T1000 (cell line): ENCODE data around the gene GPHB5.
"Not testable (repeated sequence)": the region's sequence is repeated elsewhere in the genome, so short reads cannot be mapped to it uniquely, and the experiment has no call there.

Experiments used
- DNase-seq: peaks from one replicate; lab custom pipeline; 2025; ENCODE audit warnings: mixed read lengths; lab: John Stamatoyannopoulos, UW

The GPHB5 gene, protein sequence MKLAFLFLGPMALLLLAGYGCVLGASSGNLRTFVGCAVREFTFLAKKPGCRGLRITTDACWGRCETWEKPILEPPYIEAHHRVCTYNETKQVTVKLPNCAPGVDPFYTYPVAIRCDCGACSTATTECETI

DNA sequence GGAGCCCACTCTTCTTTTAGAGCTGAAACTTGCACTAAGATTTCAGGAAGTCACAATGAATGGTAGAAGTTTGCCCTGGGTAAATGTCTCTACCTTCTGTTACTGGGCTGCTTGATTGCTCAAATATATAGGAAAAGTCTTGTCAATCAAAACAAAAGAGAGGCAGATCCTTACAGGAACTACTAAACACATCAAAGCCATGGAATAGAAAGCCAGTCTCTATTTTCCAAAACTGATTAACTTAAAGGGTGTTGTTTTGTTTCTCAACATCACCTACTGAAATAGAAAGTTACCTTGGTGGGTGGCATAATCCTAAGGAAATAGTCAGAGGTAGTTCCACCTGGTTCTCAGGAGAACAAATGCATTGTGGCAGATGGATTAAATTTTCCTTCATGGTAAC lies at the start of gene GPHB5:
Gene GPHB5, minus strand, starts transcription at position 101 of the 400 bp plus-strand sequence. CDS start 1,086 bp downstream, outside the sequence.
- DNase-seq = no peak

DNA sequence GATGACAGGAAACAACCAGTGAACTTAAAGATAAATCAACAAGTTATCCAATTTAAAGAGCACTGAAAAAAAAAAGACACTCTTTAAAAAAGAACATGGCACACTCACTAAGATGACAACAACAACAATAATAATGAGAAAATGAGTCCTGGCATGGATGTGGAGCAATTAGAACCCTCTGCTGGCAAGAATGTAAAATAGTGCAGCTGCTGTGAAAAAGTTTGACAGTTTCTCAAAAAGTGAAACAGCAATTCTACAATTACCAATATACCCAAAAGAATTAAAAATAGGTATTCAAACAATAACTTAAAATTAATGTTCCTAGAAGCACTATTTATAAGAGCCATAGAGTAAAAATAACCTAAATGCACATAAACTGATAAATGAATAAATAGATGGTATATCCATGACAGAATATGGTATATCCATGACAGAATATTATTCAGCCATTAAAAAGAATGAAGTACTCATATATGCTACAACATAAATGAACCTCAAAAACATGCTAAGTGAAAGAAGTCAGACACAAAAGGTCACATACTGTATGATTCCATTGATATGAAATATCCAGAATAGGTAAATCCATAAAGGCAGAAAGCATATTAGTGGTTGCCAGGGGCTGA lies 49.1 kb upstream of the GPHB5 start:
- no peak for DNase-seq

- no peak for DNase-seq
These were observed 43.7 kb upstream of the GPHB5 start for GRCh38 chr14:63362389-63362819.

- DNase-seq = no peak
These were observed 43.1 kb upstream of the GPHB5 start for GRCh38 chr14:63361790-63362189.

GRCh38 chr14:63357841-63358240 lies 39.1 kb upstream of the GPHB5 start:
- no peak for DNase-seq

GRCh38 chr14:63345826-63346225 lies 27.1 kb upstream of the GPHB5 start:
- no peak for DNase-seq

- no peak for DNase-seq
These were observed 25.6 kb upstream of the GPHB5 start for GRCh38 chr14:63344336-63344735.

DNA sequence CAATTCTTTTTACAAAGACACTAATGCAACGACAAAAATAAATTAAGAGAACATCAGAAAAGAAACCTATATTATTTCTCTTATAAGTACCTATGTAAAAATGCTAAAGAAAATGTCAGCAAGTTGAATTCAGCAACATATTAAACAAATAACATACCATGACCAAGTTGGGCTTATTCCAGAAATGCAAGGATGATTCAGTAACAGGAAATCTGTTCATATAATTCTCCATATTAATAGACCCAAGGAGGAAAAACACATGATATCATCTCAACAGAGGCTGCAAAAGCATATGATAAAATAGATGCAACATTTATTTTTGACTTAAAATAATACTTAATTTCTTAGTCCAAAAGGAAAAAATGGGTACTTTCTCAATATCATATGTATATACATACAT lies 25.1 kb upstream of the GPHB5 start:
- no peak for DNase-seq

- no peak for DNase-seq
These were observed 23.6 kb upstream of the GPHB5 start for GRCh38 chr14:63342371-63342770.

GRCh38 chr14:63328787-63329737 lies 10.3 kb upstream of the GPHB5 start:
- no peak for DNase-seq

- DNase-seq = no peak
These were observed 8.1 kb upstream of the GPHB5 start for GRCh38 chr14:63326840-63327239.

- no peak for DNase-seq
These were observed 4.3 kb upstream of the GPHB5 start for GRCh38 chr14:63322897-63323573.

DNA sequence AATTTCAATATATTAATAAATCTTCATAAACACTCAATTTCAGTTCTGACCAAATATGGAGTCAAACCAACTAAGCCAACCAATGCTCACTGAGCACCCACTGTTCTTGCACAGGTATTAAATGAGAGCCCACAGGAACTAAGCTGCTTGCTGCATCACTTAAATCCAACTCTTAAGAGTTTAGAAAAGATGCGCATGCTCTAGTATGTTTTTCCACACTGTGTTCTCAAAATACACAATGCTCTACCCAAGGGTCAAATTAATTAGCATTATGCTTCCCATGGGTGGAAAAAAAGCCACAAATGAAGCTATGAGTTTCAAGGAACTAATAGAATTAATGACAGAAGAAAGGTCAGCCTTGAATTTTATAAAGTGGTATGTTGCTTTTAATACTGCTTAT lies 3.7 kb upstream of the GPHB5 start:
- no peak for DNase-seq

GRCh38 chr14:63308723-63309317 lies 9.9 kb downstream of the GPHB5 start:
- DNase-seq = no peak

GRCh38 chr14:63304429-63304828 lies 14.3 kb downstream of the GPHB5 start:
- DNase-seq = not testable (repeated sequence)

DNA sequence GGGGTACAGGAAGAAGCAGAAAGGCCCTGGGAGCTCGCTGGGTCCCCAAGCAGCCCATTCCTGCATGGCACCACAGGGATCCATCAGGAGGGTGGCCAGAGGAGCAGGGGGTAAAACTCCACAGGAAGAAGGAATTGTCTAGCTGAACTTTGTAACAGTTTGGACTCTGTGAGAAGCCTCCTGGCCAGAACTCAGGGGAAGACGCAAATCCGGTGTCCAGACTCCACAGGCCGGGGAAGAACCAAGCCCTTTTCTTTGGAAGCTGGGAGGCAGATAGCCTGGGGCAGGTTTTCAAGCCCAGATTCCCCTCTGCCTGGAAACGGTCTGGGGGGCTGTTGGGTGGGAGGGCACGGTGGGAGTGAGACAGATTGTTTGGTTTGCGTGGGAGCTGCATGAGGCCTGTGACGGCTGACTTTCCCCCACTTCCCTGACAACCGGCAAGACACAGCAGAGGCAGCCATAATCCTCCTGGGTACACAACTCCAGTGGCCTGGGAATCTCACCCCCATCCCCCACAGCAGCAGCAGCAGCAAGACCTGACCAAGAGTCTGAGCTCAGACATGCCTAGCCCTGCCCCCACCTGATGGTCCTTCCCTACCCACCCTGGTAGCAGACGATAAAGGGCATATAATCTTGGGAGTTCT lies 16.7 kb downstream of the GPHB5 start:
- DNase-seq = no peak

- no peak for DNase-seq
These were observed 17.9 kb downstream of the GPHB5 start for GRCh38 chr14:63300854-63301253.

- DNase-seq = no peak
These were observed 19.2 kb downstream of the GPHB5 start for GRCh38 chr14:63299351-63300110.

DNA sequence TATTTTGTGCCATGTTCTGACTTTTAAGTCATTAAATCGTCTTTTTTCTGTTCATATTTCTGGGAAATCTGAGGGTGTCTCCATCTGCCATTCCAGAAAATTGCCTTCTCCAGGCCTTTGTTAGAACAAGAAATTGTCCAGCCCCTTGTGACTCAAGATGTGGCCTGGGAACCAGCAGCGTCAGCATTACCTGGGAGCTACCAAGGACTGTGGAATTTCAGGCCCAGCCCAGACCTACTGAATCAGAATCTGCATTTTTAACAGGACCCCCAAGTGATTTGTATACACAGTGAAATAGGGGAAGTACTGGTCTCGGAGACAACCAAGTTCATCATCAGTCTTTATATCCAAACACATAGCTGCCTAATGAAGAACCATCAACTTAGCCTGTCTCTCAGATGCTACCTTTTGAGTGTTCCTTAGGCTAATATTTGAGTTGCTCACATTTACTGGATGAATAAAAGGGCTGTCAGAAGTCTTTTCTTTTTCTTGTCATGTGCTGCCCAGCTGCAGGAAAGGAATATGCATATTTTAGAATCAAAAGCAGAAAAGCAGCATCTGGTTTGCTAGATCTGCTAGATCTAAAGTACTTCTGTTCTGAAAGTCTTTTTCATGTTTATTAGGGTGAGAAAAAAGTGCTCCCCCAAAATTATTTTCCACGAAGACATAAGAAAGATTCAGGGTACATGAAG lies 21.2 kb downstream of the GPHB5 start:
- no peak for DNase-seq

- no peak for DNase-seq
These were observed 22.6 kb downstream of the GPHB5 start for GRCh38 chr14:63296060-63296563.
